Measurements from ENCODE around the gene PHEX.

GRCh38 chrX:22186165-22186564, 154.0 kb downstream of the PHEX start:
- TF ChIP-seq CTCF (IDR thresholded peaks at IDR 0.05), result no peak
- no peak for TF ChIP-seq POLR2A (IDR thresholded peaks at IDR 0.05)
